ENCODE measurements around the gene CCDC40. TPM values are rescaled to one million over a fixed set of nuclear protein-coding genes. Genes with fewer than 3 reads are reported as not detected.

The CCDC40 gene, protein sequence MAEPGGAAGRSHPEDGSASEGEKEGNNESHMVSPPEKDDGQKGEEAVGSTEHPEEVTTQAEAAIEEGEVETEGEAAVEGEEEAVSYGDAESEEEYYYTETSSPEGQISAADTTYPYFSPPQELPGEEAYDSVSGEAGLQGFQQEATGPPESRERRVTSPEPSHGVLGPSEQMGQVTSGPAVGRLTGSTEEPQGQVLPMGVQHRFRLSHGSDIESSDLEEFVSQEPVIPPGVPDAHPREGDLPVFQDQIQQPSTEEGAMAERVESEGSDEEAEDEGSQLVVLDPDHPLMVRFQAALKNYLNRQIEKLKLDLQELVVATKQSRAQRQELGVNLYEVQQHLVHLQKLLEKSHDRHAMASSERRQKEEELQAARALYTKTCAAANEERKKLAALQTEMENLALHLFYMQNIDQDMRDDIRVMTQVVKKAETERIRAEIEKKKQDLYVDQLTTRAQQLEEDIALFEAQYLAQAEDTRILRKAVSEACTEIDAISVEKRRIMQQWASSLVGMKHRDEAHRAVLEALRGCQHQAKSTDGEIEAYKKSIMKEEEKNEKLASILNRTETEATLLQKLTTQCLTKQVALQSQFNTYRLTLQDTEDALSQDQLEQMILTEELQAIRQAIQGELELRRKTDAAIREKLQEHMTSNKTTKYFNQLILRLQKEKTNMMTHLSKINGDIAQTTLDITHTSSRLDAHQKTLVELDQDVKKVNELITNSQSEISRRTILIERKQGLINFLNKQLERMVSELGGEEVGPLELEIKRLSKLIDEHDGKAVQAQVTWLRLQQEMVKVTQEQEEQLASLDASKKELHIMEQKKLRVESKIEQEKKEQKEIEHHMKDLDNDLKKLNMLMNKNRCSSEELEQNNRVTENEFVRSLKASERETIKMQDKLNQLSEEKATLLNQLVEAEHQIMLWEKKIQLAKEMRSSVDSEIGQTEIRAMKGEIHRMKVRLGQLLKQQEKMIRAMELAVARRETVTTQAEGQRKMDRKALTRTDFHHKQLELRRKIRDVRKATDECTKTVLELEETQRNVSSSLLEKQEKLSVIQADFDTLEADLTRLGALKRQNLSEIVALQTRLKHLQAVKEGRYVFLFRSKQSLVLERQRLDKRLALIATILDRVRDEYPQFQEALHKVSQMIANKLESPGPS
- total RNA-seq (2022) (3.7 and 3.9 TPM in 2 replicates), Bru-seq, nascent RNA (percentile 30 among the genes with signal in this experiment), BruChase-seq, experiment 1, labeled RNA remaining after a 2-hour chase (percentile 37 among the genes with signal in this experiment), BruChase-seq, experiment 2, labeled RNA remaining after a 6-hour chase (percentile 38 among the genes with signal in this experiment)
- long read RNA-seq, partial matches to known transcripts, result 0 of 4 reads
- long read RNA-seq, other reads (novel, unspliced or antisense), result 3 of 4 reads

DNA sequence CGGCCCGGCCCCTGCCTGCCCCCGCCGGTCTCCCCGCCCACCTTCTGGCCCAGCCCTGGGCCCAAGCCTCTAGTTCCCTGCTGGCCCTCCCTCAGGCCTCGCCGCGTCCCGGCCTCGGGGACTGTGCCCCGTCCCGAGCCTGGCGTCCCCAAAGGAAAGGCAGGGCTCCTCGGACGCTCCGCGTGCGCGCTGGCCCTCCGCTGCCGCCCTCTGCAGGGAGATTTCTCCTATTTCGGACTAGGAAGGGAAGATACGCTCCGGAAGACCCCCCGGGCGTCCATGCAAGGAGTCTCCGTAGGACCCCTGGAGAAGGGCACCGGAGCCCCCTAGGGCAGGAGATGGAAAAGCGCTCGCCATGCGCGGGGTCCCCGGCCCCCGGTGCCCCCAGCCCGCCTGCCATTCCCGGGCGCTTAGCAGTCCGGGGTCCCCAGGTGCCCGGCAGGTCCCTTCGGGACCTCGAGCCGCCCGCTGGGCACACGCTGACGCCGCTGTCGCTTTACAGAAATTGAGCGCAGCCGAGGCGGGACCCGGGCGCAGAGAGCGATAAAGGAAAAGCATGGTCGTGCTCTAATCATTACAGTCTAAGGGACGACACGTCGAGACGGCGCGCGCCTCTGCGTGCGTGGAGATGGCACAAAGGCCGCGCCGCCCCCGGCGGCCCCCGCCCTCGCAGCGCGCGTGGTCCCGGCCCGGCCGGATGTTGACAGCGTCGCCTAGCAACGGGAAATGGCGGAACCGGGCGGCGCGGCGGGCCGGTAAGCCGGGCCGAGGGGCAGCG, at the start of gene CCDC40:
Gene CCDC40, plus strand, starts transcription at position 706 of the 778 bp plus-strand sequence. Its CDS starts 21 bp downstream, at position 727.
- Histone ChIP-seq H3K27me3 (replicated peaks; ENCODE audit: control insufficient read depth, insufficient read depth, low read length) (no peaks in the 10 kb centered on the region), H3K36me3 (ENCODE audit: control insufficient read depth, insufficient read depth, low read length) (no peaks in the 10 kb centered on the region; the same call in 1 of the 2 replicates), H3K4me1 (peaks cover 4% of the 10 kb centered on the region; the same call in 1 of the 2 replicates), H3K4me3 (ENCODE audit: low read depth, low read length) (peak within 1 kb of the TSS; percentile 63), H3K9me3 (no peaks in the 10 kb centered on the region)
- H3K27ac Mint-ChIP-seq (ENCODE audit: unreplicated experiment), result peak within 1 kb of the TSS; percentile 99
- ChIA-PET CTCF (no interaction called here), POLR2A (no interaction called here)
- no peaks in the 10 kb centered on the region for H3K27me3 Mint-ChIP-seq (ENCODE audit: insufficient read depth, unreplicated experiment)
- peaks cover 15% of the 10 kb centered on the region for H3K36me3 Mint-ChIP-seq (ENCODE audit: insufficient read depth, unreplicated experiment)
- no TSS peak for BruUV-seq (replicated peaks)
- intact Hi-C loops (cut with micrococcal nuclease; ENCODE audit: unreplicated experiment), result loop anchor here (1.0 to 5.0 kb wide), 2 partner anchors 30 to 41 kb away; no protein-coding TSS in a partner anchor
- H3K9me3 Mint-ChIP-seq (ENCODE audit: unreplicated experiment), result no peaks in the 10 kb centered on the region
- peaks cover 9% of the 10 kb centered on the region for H3K4me1 Mint-ChIP-seq (ENCODE audit: low read depth, unreplicated experiment)
- peak; percentile 84 to 91 for DNase-seq
- peak within 1 kb of the TSS; percentile 88 for H3K4me3 Mint-ChIP-seq (ENCODE audit: unreplicated experiment)
- TF ChIP-seq, protein P1, sequence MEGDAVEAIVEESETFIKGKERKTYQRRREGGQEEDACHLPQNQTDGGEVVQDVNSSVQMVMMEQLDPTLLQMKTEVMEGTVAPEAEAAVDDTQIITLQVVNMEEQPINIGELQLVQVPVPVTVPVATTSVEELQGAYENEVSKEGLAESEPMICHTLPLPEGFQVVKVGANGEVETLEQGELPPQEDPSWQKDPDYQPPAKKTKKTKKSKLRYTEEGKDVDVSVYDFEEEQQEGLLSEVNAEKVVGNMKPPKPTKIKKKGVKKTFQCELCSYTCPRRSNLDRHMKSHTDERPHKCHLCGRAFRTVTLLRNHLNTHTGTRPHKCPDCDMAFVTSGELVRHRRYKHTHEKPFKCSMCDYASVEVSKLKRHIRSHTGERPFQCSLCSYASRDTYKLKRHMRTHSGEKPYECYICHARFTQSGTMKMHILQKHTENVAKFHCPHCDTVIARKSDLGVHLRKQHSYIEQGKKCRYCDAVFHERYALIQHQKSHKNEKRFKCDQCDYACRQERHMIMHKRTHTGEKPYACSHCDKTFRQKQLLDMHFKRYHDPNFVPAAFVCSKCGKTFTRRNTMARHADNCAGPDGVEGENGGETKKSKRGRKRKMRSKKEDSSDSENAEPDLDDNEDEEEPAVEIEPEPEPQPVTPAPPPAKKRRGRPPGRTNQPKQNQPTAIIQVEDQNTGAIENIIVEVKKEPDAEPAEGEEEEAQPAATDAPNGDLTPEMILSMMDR (IDR thresholded peaks at IDR 0.05; ENCODE audit: insufficient read depth in 1 of 2, low read depth in 1 of 2, low read length in 1 of 2, severe bottlenecking in 1 of 2, unreplicated experiment in 1 of 2), result peak in 1 of 2 experiments; percentile 14

DNA sequence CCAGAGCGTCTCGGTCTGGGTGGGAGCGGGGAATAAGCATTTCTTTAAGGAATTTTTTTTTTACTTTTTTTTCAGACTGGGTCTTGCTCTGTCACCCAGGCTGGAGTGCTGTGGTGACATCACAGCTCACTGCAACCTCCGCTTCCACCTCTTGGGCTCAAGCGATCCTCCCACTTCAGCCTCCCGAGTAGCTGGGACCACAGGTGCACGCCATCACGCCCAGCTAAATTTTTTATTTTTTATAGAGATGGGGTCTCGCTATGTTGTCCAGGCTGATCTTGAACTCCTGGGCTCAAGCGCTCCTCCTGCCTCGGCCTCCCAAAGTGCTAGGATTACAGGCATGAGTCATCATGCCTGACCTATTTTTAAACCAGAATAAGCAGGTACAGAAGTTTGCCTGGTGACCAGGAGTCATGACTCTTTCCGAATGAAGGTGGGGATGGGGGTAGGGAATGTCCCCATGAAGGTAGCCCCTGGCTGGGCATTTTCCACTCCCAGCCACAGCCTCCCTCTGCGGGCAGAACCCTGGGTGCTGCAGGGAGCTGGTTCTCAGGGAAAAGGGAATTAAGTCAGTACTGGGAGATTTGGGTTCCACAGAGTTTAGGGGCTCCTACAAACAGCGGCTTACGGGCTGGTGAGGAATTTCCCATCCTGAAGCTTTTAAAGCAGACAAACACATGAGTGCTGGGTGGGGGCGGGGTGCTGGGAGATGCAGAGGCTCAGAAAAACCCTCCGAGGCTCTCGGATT, 49.1 kb upstream of the CCDC40 start:
- intact Hi-C loops (cut with micrococcal nuclease; ENCODE audit: unreplicated experiment), result no loop called here
- TF ChIP-seq, protein P1 (IDR thresholded peaks at IDR 0.05; ENCODE audit: insufficient read depth in 1 of 2, low read depth in 1 of 2, low read length in 1 of 2, severe bottlenecking in 1 of 2, unreplicated experiment in 1 of 2), result no peak
- H3K9me3 Mint-ChIP-seq (ENCODE audit: unreplicated experiment), result no peaks in the 10 kb centered on the region
- H3K4me3 ChIP-seq (ENCODE audit: low read depth, low read length), result no peak overlapping the region
- H3K36me3 Mint-ChIP-seq (ENCODE audit: insufficient read depth, unreplicated experiment), result peaks cover 20% of the 10 kb centered on the region
- POLR2A ChIA-PET, result no interaction called here
- peak in 1 of 2 experiments; percentile 32 for DNase-seq
- H3K4me1 ChIP-seq, result peaks cover 38% of the 10 kb centered on the region
- no TSS peak for BruUV-seq (replicated peaks)
- H3K4me1 Mint-ChIP-seq (ENCODE audit: low read depth, unreplicated experiment), result peaks cover 33% of the 10 kb centered on the region
- no peaks in the 10 kb centered on the region; the same call in 1 of the 2 replicates for H3K36me3 ChIP-seq (ENCODE audit: control insufficient read depth, insufficient read depth, low read length)
- H3K27me3 ChIP-seq (replicated peaks; ENCODE audit: control insufficient read depth, insufficient read depth, low read length), result no peaks in the 10 kb centered on the region
- no peak overlapping the region for H3K4me3 Mint-ChIP-seq (ENCODE audit: unreplicated experiment)
- peak overlapping the region; percentile 77 for H3K27ac Mint-ChIP-seq (ENCODE audit: unreplicated experiment)
- no peaks in the 10 kb centered on the region for H3K9me3 ChIP-seq
- CTCF ChIA-PET, result no interaction called here
- no peaks in the 10 kb centered on the region for H3K27me3 Mint-ChIP-seq (ENCODE audit: insufficient read depth, unreplicated experiment)
